Measurements from ENCODE around the gene JMJD8. TPM values are rescaled to one million over a fixed set of nuclear protein-coding genes. Genes with fewer than 3 reads are reported as not detected.

Gene JMJD8
- total and polyA plus RNA-seq, 9 of the 15 experiments (the other 6 are each of a cell fraction or from before 2014, with no cell fraction given): 1.2 to 50.6 (median 29.3) TPM

GRCh38 chr16:674968-675883 lies 8.9 kb downstream of the JMJD8 start, which contains the start of gene RHBDL1 (continued):
- peak; percentile 58; the same call in 1 of the 2 replicates for TF ChIP-seq NBN (IDR thresholded peaks at IDR 0.05; ENCODE audit: low read depth)
- peak; percentile 42; the same call in 1 of the 2 replicates for TF ChIP-seq L3MBTL2 (IDR thresholded peaks at IDR 0.05)
- peak; percentile 80 for TF ChIP-seq EP400 (IDR thresholded peaks at IDR 0.05)
- TF ChIP-seq POLR2AphosphoS2 (IDR thresholded peaks at IDR 0.05; ENCODE audit: low read length): peak; percentile 89
- TF ChIP-seq RFX1 (IDR thresholded peaks at IDR 0.05): no peak
- 0 out of 2 replicates have a peak, but pooled peaks have one; percentile 65 for TF ChIP-seq ZNF263 (CRISPR knock-in tag; IDR thresholded peaks at IDR 0.05; ENCODE audit: borderline replicate concordance)
- TF ChIP-seq MXD1 (CRISPR knock-in tag; IDR thresholded peaks at IDR 0.05; ENCODE audit: borderline replicate concordance, poor library complexity, severe bottlenecking): no peak
- TF ChIP-seq ZKSCAN8 (CRISPR knock-in tag; IDR thresholded peaks at IDR 0.05): no peak
- TF ChIP-seq HNRNPUL1 (IDR thresholded peaks at IDR 0.05; ENCODE audit: low read length): no peak
- TF ChIP-seq KDM1A (IDR thresholded peaks at IDR 0.05): peak in 1 of 2 experiments; percentile 92; a peak in 2 of 4 replicates
- TF ChIP-seq NR2F6 (CRISPR knock-in tag; IDR thresholded peaks at IDR 0.05): no peak
- peak; percentile 77 for TF ChIP-seq RBFOX2 (IDR thresholded peaks at IDR 0.05; ENCODE audit: low read depth, low read length)
- TF ChIP-seq THRA (IDR thresholded peaks at IDR 0.05): no peak
- TF ChIP-seq ATF7 (IDR thresholded peaks at IDR 0.05): 0 out of 2 replicates have a peak, but pooled peaks have one; percentile 54
- TF ChIP-seq, protein P1, sequence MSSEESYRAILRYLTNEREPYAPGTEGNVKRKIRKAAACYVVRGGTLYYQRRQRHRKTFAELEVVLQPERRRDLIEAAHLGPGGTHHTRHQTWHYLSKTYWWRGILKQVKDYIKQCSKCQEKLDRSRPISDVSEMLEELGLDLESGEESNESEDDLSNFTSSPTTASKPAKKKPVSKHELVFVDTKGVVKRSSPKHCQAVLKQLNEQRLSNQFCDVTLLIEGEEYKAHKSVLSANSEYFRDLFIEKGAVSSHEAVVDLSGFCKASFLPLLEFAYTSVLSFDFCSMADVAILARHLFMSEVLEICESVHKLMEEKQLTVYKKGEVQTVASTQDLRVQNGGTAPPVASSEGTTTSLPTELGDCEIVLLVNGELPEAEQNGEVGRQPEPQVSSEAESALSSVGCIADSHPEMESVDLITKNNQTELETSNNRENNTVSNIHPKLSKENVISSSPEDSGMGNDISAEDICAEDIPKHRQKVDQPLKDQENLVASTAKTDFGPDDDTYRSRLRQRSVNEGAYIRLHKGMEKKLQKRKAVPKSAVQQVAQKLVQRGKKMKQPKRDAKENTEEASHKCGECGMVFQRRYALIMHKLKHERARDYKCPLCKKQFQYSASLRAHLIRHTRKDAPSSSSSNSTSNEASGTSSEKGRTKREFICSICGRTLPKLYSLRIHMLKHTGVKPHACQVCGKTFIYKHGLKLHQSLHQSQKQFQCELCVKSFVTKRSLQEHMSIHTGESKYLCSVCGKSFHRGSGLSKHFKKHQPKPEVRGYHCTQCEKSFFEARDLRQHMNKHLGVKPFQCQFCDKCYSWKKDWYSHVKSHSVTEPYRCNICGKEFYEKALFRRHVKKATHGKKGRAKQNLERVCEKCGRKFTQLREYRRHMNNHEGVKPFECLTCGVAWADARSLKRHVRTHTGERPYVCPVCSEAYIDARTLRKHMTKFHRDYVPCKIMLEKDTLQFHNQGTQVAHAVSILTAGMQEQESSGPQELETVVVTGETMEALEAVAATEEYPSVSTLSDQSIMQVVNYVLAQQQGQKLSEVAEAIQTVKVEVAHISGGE (CRISPR knock-in tag; IDR thresholded peaks at IDR 0.05): no peak
- TF ChIP-seq ZBTB49 (CRISPR knock-in tag; IDR thresholded peaks at IDR 0.05; ENCODE audit: borderline replicate concordance): no peak
- TF ChIP-seq, protein P2, sequence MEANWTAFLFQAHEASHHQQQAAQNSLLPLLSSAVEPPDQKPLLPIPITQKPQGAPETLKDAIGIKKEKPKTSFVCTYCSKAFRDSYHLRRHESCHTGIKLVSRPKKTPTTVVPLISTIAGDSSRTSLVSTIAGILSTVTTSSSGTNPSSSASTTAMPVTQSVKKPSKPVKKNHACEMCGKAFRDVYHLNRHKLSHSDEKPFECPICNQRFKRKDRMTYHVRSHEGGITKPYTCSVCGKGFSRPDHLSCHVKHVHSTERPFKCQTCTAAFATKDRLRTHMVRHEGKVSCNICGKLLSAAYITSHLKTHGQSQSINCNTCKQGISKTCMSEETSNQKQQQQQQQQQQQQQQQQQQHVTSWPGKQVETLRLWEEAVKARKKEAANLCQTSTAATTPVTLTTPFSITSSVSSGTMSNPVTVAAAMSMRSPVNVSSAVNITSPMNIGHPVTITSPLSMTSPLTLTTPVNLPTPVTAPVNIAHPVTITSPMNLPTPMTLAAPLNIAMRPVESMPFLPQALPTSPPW (CRISPR knock-in tag; IDR thresholded peaks at IDR 0.05): peak; percentile 72

Data from K562 (cell line).